Mesodermal cell (in vitro differentiated cells): ENCODE data around the gene ABCF3. TPM values are rescaled to one million over a fixed set of nuclear protein-coding genes. Genes with fewer than 3 reads are reported as not detected.
"Not testable (repeated sequence)": the region's sequence is repeated elsewhere in the genome, so short reads cannot be mapped to it uniquely, and the experiment has no call there.

Source experiments
- H3K27ac ChIP-seq: 2 replicates; pipeline ENCODE4 v1.7.0; 2013; ENCODE audit warnings: mild to moderate bottlenecking, low read depth, low read length, moderate library complexity; ENCODE audit not compliant: severe bottlenecking
- H3K36me3 ChIP-seq: 2 replicates; pipeline ENCODE4 v1.7.1; 2013; ENCODE audit warnings: mild to moderate bottlenecking, low read length, moderate library complexity; ENCODE audit not compliant: control insufficient read depth, insufficient read depth
- H3K4me1 ChIP-seq: one replicate; pipeline ENCODE4 v1.7.1; 2013; ENCODE audit warnings: mild to moderate bottlenecking, low read length; ENCODE audit not compliant: insufficient read depth, control insufficient read depth, poor library complexity, severe bottlenecking
- H3K4me3 ChIP-seq: 2 replicates; pipeline ENCODE4 v1.7.0; 2013; ENCODE audit warnings: low read length, control low read depth, mild to moderate bottlenecking; ENCODE audit not compliant: insufficient read depth, poor library complexity, severe bottlenecking; ENCODE audit errors: extremely low read depth
- H3K9me3 ChIP-seq: 2 replicates; pipeline ENCODE4 v1.7.1; 2013; ENCODE audit warnings: mild to moderate bottlenecking, low read length, moderate library complexity; ENCODE audit not compliant: control insufficient read depth
- WGBS, 2 experiments: methylation state at CpG; one replicate each; pipeline ENCODE4 v1.1.5; 2013; ENCODE audit warnings: missing lambda C conversion rate in 2 of 2; ENCODE audit not compliant: insufficient coverage in 2 of 2; 5-methylcytosine and 5-hydroxymethylcytosine counted together
- polyA plus RNA-seq, 2 experiments: library from polyadenylated mRNA; stranded (reverse); fragments of 50-300 nt; gene quantifications; one replicate each; pipeline ENCODE4 v1.2.3, GENCODE V29; 2013

ABCF3 gene, protein sequence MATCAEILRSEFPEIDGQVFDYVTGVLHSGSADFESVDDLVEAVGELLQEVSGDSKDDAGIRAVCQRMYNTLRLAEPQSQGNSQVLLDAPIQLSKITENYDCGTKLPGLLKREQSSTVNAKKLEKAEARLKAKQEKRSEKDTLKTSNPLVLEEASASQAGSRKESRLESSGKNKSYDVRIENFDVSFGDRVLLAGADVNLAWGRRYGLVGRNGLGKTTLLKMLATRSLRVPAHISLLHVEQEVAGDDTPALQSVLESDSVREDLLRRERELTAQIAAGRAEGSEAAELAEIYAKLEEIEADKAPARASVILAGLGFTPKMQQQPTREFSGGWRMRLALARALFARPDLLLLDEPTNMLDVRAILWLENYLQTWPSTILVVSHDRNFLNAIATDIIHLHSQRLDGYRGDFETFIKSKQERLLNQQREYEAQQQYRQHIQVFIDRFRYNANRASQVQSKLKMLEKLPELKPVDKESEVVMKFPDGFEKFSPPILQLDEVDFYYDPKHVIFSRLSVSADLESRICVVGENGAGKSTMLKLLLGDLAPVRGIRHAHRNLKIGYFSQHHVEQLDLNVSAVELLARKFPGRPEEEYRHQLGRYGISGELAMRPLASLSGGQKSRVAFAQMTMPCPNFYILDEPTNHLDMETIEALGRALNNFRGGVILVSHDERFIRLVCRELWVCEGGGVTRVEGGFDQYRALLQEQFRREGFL
- 33.7 TPM for polyA plus RNA-seq (2013, experiment 1 of 2)
- 27.1 TPM for polyA plus RNA-seq (2013, experiment 2 of 2)

DNA sequence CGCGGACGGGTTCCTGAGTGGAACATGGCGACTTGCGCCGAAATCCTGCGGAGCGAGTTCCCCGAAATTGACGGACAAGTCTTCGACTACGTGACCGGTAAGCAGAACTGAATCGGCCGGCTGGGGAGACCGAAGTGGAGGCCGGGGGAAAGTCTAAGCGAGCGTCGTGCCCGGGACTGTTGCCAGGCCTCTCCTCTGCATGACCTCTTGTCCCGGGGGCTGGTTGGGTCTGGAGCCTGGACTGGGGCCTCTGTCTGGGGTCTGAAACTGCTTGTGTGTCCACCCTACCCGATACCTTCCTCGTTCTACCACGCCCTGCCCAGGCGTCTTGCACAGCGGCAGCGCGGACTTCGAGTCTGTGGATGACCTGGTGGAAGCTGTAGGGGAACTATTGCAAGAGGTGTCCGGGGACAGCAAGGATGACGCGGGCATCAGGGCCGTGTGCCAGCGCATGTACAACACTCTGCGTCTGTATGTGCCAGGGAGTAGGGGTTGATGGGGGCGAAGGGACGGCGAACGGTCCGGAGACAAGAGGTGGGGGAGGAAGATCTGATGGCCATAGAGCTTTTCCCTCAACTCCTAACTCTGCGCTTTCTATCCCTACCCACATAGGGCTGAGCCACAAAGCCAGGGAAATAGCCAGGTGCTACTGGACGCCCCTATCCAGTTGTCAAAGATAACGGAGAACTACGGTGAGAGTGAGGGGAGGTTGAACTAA, at the start of gene ABCF3:
Gene ABCF3 (plus strand): TSS at position 16 of the 718 bp plus-strand sequence. CDS start 9 bp downstream, at position 25.
- Histone ChIP-seq H3K27ac (peak within 1 kb of the TSS; percentile 98), H3K9me3 (no peaks in the 10 kb centered on the region), H3K4me3 (peak within 1 kb of the TSS; percentile 86), H3K4me1 (peaks cover 26% of the 10 kb centered on the region), H3K36me3 (peaks cover 79% of the 10 kb centered on the region)
- WGBS, 2 experiments = 0 to 3% methylated on average over 33 to 36 of the region's 45 CpGs

DNA sequence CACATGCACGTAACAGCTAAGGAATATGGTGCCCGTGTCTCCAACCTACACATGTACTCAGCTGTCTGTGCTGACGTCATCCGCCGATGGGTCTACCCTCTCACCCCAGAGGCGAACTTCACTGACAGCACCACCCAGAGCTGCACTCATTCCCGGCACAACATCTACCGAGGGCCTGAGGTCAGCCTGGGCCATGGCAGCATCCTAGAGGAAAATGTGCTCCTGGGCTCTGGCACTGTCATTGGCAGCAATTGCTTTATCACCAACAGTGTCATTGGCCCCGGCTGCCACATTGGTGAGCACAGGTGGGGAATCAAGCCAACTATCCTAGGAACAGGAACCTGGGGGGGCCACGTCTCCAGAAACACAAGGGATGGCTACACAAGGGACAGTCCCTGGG, 45.6 kb upstream of the ABCF3 start:
- WGBS, 2 experiments = 95 to 98% methylated on average over 10 of the region's 10 CpGs
- no peak overlapping the region for H3K27ac ChIP-seq
- H3K9me3 ChIP-seq = no peaks in the 10 kb centered on the region
- no peaks in the 10 kb centered on the region for H3K4me1 ChIP-seq
- no peak overlapping the region for H3K4me3 ChIP-seq
- peaks cover 77% of the 10 kb centered on the region for H3K36me3 ChIP-seq

DNA sequence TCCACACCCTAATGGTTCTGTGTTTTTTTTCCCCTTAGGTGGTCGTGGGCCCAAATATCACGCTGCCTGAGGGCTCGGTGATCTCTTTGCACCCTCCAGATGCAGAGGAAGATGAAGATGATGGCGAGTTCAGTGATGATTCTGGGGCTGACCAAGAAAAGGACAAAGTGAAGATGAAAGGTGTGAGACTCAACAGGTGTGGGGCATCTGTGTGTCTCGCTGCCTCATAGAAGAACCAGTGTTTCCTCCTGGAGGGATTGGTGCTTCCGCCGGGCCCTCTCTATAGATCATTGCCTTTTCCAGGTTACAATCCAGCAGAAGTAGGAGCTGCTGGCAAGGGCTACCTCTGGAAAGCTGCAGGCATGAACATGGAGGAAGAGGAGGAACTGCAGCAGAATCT, 43.8 kb upstream of the ABCF3 start:
- no peaks in the 10 kb centered on the region for H3K9me3 ChIP-seq
- WGBS, 2 experiments = 100% methylated on average over 3 of the region's 7 CpGs
- H3K4me3 ChIP-seq = no peak overlapping the region
- peaks cover 91% of the 10 kb centered on the region for H3K36me3 ChIP-seq
- H3K27ac ChIP-seq = no peak overlapping the region
- H3K4me1 ChIP-seq = no peaks in the 10 kb centered on the region

DNA sequence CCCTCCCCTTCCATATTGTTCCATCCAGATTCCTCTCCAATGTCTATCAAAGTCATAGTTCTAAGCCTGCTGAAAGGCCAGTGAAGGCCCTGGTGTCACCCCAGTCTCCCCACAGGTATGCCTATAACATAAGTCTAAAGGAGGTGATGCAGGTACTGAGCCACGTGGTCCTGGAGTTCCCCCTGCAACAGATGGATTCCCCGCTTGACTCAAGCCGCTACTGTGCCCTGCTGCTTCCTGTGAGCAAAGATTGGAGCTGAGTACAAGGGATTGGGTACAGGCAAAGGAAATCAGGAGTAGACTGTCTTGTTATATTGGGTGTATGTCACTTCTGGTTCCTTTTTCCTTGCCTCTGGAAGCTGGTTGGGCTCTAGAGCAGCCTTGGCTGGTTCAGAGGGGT, 42.7 kb upstream of the ABCF3 start:
- Histone ChIP-seq H3K4me3 (no peak overlapping the region), H3K27ac (no peak overlapping the region), H3K4me1 (no peaks in the 10 kb centered on the region), H3K9me3 (no peaks in the 10 kb centered on the region), H3K36me3 (peaks cover 80% of the 10 kb centered on the region)
- WGBS, 2 experiments = 94 to 96% methylated on average over 3 of the region's 3 CpGs

DNA sequence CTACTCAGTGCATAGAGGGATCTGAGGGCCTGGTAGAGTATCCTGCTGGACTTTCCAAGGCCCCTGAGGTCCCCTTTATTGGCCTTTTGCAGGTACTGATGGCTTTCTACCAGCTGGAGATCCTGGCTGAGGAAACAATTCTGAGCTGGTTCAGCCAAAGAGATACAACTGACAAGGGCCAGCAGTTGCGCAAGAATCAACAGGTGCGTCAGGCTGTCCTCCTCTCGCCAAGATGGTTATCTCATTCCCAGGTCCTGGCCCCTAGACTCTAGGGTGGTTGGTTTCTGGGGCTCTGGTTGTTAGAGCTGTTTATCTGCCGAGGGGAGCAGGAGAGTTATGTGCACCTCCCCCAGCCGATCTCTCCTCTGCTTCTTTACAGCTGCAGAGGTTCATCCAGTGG, 41.5 kb upstream of the ABCF3 start:
- no peaks in the 10 kb centered on the region for H3K9me3 ChIP-seq
- WGBS, 2 experiments = 96% methylated on average over 4 to 5 of the region's 5 CpGs
- no peaks in the 10 kb centered on the region for H3K4me1 ChIP-seq
- H3K27ac ChIP-seq = no peak overlapping the region
- H3K4me3 ChIP-seq = no peak overlapping the region
- H3K36me3 ChIP-seq = peaks cover 75% of the 10 kb centered on the region

DNA sequence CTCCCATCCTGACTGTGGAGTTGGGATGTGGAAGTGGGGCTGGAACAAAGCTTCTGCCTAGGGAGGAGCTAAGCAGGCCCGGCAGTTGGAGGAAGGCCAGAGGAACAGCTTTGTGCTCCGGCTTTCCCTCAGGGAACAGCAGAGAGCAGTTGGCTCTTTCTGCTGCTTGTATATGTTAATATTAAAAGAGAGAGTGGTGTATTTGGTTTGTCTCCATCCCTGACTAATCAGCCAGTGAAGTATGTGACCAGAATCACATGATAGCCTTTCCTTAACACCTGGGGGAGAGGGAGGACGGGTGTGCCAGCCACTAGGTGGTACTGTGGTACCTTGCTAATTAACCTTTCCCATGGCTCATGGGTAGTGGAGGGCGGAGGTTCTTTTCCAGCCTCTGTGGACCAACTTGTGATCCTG, 40.9 kb upstream of the ABCF3 start:
- WGBS, 2 experiments = 93 to 97% methylated on average over 2 to 3 of the region's 4 CpGs
- H3K36me3 ChIP-seq = peaks cover 69% of the 10 kb centered on the region

DNA sequence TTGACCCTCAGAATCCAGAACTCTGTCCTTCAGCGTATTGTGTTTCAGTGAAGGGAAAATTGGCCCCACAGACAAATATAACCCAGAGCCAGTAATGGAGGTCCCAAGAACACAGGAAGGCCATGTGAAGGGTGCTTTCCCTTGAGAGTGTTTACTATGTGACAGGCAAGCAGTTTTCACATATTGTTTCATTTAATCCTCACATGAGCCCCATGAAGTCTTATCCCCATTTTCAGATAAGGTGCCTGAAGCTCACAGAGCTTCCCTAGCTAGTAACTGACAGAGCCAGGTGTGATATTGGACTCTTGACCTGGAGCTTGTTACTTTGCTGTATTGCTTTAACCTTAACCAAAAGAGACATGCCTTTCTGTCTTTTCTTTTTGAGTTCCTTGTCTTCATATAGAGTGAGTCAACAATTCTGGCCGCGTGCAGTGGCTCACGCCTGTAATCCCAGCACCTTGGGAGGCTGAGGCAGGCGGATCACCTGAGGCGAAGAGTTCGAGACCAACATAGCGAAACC, 40.2 kb upstream of the ABCF3 start:
- Histone ChIP-seq H3K36me3 (peaks cover 62% of the 10 kb centered on the region), H3K4me3 (no peak overlapping the region), H3K27ac (no peak overlapping the region), H3K9me3 (no peaks in the 10 kb centered on the region), H3K4me1 (no peaks in the 10 kb centered on the region)
- 81 to 96% methylated on average over 4 of the region's 8 CpGs for WGBS, 2 experiments

More for the DNA sequence above, 40.9 kb upstream of the ABCF3 start:
- Histone ChIP-seq H3K4me1 (no peaks in the 10 kb centered on the region), H3K9me3 (no peaks in the 10 kb centered on the region), H3K27ac (no peak overlapping the region), H3K4me3 (no peak overlapping the region)

DNA sequence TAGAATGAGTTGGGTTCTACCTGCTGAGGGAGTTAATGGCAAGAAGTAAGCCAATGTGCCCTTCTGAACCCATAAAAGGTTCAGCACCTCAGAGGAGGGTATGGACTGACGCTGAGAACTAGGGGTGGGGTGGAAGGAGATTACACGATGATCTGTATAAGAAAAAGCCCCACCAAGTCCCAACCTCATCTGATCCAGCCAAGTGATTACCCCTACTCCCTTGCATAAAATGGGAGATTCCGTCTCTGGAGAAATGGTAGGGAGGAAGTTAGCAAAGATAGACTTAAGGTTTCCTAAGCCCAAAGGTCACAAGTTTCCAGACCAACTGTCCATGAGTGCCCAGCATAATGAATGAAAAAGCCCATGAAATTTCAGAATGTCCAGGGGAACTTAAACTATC, 37.9 kb upstream of the ABCF3 start:
- Histone ChIP-seq H3K4me1 (no peaks in the 10 kb centered on the region), H3K36me3 (peaks cover 39% of the 10 kb centered on the region), H3K9me3 (no peaks in the 10 kb centered on the region), H3K27ac (no peak overlapping the region), H3K4me3 (no peak overlapping the region)
- no CpG with 5 or more reads among the region's 3 CpGs for WGBS, 2 experiments

DNA sequence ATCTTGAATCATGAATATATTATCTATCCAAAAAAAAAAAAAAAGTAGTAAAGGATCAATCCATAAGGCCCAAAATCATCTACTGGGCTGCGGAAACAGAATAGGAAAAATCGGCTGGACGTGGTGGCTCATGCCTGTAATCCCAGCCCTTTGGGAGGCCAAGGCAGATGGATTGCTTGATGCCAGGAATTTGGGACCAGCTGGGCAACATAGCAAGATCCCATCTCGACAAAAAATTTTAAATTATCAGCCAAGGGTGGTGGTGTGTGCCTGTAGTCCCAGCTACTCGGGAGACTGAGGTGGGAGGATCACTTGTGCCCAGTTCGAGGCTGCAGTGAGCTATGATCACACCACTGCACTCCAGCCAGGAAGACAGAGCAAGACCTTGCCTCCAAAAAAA, 36.9 kb upstream of the ABCF3 start:
- Histone ChIP-seq H3K36me3 (peaks cover 28% of the 10 kb centered on the region), H3K27ac (no peak overlapping the region), H3K4me3 (no peak overlapping the region), H3K4me1 (no peaks in the 10 kb centered on the region), H3K9me3 (no peaks in the 10 kb centered on the region)
- 81 to 93% methylated on average over 4 to 5 of the region's 6 CpGs for WGBS, 2 experiments

DNA sequence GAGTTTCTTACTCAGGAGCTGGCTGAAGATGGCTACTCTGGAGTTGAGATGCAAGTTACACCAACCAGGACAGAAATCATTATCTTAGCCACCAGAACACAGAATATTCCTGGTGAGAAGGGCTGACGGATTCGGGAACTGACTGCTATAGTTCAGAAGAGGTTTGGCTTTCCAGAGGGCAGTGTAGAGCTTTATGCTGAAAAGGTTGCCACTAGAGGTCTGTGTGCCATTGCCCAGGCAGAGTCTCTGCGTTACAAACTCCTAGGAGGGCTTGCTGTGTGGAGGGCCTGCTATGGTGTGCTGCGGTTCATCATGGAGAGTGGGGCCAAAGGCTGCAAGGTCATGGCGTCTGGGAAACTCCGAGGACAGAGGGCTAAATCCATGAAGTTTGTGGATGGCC, 36.2 kb upstream of the ABCF3 start:
- H3K36me3 ChIP-seq = peaks cover 22% of the 10 kb centered on the region
- not testable (repeated sequence) for H3K4me3 ChIP-seq, H3K27ac ChIP-seq, H3K4me1 ChIP-seq, H3K9me3 ChIP-seq
- 79 to 91% methylated on average over 6 of the region's 6 CpGs for WGBS, 2 experiments
